Muscle of arm (tissue), 12 donors: ENCODE measurements around the gene PHYHIPL. TPM values are rescaled to one million over a fixed set of nuclear protein-coding genes. Genes with fewer than 3 reads are reported as not detected.

Experiments
- DNase-seq: peaks from one replicate; pipeline ENCODE4 v3.0.0-alpha.2; 2013
- polyA plus RNA-seq, 12 donors: library from polyadenylated mRNA; unstranded; fragments of 120-200 nt; gene quantifications; one replicate each; pipeline ENCODE4 v1.2.1, GENCODE V29; 2013; ENCODE audit not compliant: insufficient read length in 12 of 12

PHYHIPL gene
- polyA plus RNA-seq, 12 donors = 1.3 to 6.5 (median 1.6) TPM; not detected in 1

DNA sequence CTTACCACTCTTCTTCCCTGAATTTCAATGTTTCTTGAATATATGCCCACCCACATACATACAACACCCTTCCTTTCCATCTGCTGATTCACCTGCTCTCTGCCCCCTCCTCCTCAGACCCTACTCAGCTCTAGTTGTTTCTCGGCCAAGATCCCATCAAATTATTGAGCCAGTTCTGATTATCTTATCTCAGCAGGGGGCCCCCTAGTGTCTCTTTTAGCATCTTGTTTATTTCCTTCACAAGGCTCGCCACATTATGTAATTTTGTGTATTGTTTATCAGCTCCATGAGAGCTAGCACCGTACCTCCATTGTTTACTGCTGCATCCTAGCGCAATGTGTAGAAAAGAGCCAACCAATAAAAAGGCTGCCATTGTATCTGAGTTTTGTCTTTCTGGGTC, 114.0 kb downstream of the PHYHIPL start:
- no peak for DNase-seq

Other genes starting within 250 kb of the PHYHIPL start
- gene FAM13C, start 185.9 kb downstream of the PHYHIPL start, polyA plus RNA-seq = 10 to 100 TPM in 11 of 12 donors, not detected in 1; 31.1 to 67.0 (median 37.6) TPM